ENCODE data around the gene GNAQ. TPM values are rescaled to one million over a fixed set of nuclear protein-coding genes. Genes with fewer than 3 reads are reported as not detected.

The GNAQ gene
- polyA plus RNA-seq, 1 experiment = 71.4 TPM

- CTCF ChIA-PET = interaction anchor here (1.0 kb wide), 1 partner anchor 385 kb away, joined by 3 read pairs; no protein-coding TSS in a partner anchor
- no peak overlapping the region for H3K4me3 ChIP-seq (ENCODE audit: low read depth, low read length)
- TF ChIP-seq, protein P1, sequence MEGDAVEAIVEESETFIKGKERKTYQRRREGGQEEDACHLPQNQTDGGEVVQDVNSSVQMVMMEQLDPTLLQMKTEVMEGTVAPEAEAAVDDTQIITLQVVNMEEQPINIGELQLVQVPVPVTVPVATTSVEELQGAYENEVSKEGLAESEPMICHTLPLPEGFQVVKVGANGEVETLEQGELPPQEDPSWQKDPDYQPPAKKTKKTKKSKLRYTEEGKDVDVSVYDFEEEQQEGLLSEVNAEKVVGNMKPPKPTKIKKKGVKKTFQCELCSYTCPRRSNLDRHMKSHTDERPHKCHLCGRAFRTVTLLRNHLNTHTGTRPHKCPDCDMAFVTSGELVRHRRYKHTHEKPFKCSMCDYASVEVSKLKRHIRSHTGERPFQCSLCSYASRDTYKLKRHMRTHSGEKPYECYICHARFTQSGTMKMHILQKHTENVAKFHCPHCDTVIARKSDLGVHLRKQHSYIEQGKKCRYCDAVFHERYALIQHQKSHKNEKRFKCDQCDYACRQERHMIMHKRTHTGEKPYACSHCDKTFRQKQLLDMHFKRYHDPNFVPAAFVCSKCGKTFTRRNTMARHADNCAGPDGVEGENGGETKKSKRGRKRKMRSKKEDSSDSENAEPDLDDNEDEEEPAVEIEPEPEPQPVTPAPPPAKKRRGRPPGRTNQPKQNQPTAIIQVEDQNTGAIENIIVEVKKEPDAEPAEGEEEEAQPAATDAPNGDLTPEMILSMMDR (IDR thresholded peaks at IDR 0.05; ENCODE audit: low read depth, low read length) = no peak
- no peaks in the 10 kb centered on the region for H3K9me3 ChIP-seq (ENCODE audit: control insufficient read depth, insufficient read depth, low read length)
- H3K27ac ChIP-seq (ENCODE audit: low read depth, low read length) = no peak overlapping the region
- no peaks in the 10 kb centered on the region for H3K27me3 ChIP-seq (ENCODE audit: control insufficient read depth, insufficient read depth, low read length)
- DNase-seq (ENCODE audit: low read depth, low spot score) = no peak
- POLR2A ChIA-PET = no interaction called here
Measured at GRCh38 chr9:77843871-77844155, 187.8 kb downstream of the GNAQ start.

GRCh38 chr9:77843076-77843870 lies 188.3 kb downstream of the GNAQ start:
- Histone ChIP-seq H3K27me3 (ENCODE audit: control insufficient read depth, insufficient read depth, low read length) (no peaks in the 10 kb centered on the region), H3K4me3 (ENCODE audit: low read depth, low read length) (no peak overlapping the region), H3K9me3 (ENCODE audit: control insufficient read depth, insufficient read depth, low read length) (no peaks in the 10 kb centered on the region), H3K27ac (ENCODE audit: low read depth, low read length) (no peak overlapping the region)
- DNase-seq (ENCODE audit: low read depth, low spot score) = no peak
- TF ChIP-seq, protein P1 (IDR thresholded peaks at IDR 0.05; ENCODE audit: low read depth, low read length) = no peak
- ChIA-PET POLR2A (no interaction called here), CTCF (interaction anchor here (1.0 kb wide), 1 partner anchor 385 kb away, joined by 3 read pairs; no protein-coding TSS in a partner anchor)

DNA sequence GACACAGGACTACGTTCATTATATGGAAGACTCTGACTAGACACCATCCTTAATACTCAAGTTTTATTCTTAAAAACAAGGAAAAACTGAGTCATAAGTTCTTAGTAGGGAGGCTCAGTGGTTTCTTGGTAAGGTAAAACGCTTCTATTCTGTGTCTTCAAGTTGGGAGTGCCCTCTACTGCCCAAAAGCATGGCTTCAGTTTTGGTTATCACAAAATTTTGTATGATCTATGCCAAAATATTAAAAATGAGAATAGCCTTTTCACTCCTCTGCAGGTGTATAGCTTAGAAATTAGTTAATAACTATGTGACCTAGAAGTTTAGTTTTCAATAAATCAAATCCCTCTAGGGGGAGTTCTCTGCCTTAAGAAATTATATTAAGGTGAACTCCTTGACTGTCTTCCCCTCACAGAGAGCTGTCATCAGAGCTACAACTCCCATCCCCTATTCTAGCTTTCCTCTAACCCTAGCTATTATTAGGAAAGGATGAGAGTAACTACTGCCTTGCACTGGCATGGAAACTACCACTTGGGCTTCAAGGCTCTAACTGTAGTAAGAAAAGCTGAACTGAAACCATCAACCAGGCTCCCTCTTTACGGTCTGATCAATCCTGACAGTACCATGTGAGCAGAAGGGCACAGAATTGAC lies 189.7 kb downstream of the GNAQ start:
- TF ChIP-seq, protein P1 (IDR thresholded peaks at IDR 0.05; ENCODE audit: low read depth, low read length) = peak; percentile 40
- H3K4me3 ChIP-seq (ENCODE audit: low read depth, low read length) = no peak overlapping the region
- POLR2A ChIA-PET = interaction anchor here (1.0 kb wide), 1 partner anchor 15 kb away, joined by 3 read pairs; no protein-coding TSS in a partner anchor
- no peaks in the 10 kb centered on the region for H3K27me3 ChIP-seq (ENCODE audit: control insufficient read depth, insufficient read depth, low read length)
- no peak for DNase-seq (ENCODE audit: low read depth, low spot score)
- no peak overlapping the region for H3K27ac ChIP-seq (ENCODE audit: low read depth, low read length)
- CTCF ChIA-PET = interaction anchor here (0.6 to 1.9 kb wide), 12 partner anchors 12 to 408 kb away, joined by 3 to 10 read pairs (median 3); no protein-coding TSS in a partner anchor
- no peaks in the 10 kb centered on the region for H3K9me3 ChIP-seq (ENCODE audit: control insufficient read depth, insufficient read depth, low read length)

DNA sequence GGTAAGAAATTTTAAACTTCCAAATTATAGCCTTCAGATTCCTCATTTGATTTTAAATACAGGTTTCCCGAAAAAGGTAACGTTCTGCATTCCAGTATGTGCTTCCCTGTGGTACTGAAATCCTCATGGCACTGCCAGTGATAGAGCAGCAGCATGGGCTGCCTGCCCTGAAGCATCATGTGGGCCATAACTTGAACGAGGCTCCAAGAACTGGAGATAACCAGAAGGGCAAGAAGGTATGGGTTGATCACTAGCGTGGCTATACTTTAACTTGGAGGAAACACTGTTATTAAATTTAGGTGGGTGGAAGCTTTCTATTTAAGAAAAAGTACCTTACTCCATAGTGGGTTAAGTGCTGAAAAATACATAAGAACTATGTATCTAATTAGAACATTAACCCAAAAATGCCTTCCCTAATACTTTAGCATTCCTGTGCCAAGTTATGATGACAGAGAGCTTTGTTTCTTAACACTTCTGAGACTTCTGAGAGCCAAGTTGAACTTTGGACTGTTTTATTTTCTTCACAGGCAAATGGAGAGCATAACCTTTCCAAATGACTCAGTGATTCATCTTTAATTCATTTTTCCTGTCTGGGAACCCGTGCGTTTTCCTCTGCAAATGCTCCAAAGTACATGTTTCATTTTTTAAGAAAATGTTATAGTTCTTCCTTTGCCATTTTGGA lies 192.0 kb downstream of the GNAQ start:
- Histone ChIP-seq H3K4me3 (ENCODE audit: low read depth, low read length) (no peak overlapping the region), H3K27ac (ENCODE audit: low read depth, low read length) (no peak overlapping the region), H3K27me3 (ENCODE audit: control insufficient read depth, insufficient read depth, low read length) (no peaks in the 10 kb centered on the region), H3K9me3 (ENCODE audit: control insufficient read depth, insufficient read depth, low read length) (no peaks in the 10 kb centered on the region)
- ChIA-PET POLR2A (no interaction called here), CTCF (interaction anchor here (1.0 to 1.8 kb wide), 3 partner anchors 74 to 382 kb away, joined by 3 to 8 read pairs (median 5); no protein-coding TSS in a partner anchor)
- no peak for DNase-seq (ENCODE audit: low read depth, low spot score)
- TF ChIP-seq, protein P1 (IDR thresholded peaks at IDR 0.05; ENCODE audit: low read depth, low read length) = no peak
